HepG2 (cell line): ENCODE data around the gene NUP35. TPM values are rescaled to one million over a fixed set of nuclear protein-coding genes. Genes with fewer than 3 reads are reported as not detected.

Experiments
- ATAC-seq: fragments of 200-7000 bp; cut with Tn5 transposase; 3 replicates; pipeline ENCODE4 v1.9.1; 2020; ENCODE audit warnings: mild to moderate bottlenecking, moderate library complexity
- BruUV-seq: library from RNA; stranded (reverse); fragments of 400-500 nt; replicated peaks from 2 replicates; lab custom pipeline; 2021; lab: Mats Ljungman, UMichigan
- CTCF ChIA-PET: fragments of 300-600 bp; formaldehyde crosslinking; extraction: SDS; loops from one replicate; lab custom pipeline; 2021; ENCODE audit warnings: low total read pairs, inconsistent platforms, low intra/inter-chr PET ratio; lab: Yijun Ruan, JAX
- POLR2A ChIA-PET: fragments of 350-600 bp; sonication (Branson Sonifier 250); formaldehyde crosslinking; loops from one replicate; lab custom pipeline; 2020; ENCODE audit warnings: antibody characterized with exemption, inconsistent platforms; lab: Yijun Ruan, JAX
- DNase-seq: peaks from one replicate; pipeline ENCODE4 v3.0.0-alpha.2; 2015; ENCODE audit warnings: low spot score
- FAIRE-seq: peaks from 3 replicates; lab custom pipeline; 2011; peaks lifted over from hg19 to GRCh38; lab: Jason Lieb, UNC
- H2AFZ ChIP-seq: one replicate; pipeline ENCODE4 v1.6.1; 2011; ENCODE audit warnings: low read length, inconsistent platforms
- H3K27ac ChIP-seq: fragments of 300-600 bp; 3 replicates; pipeline ENCODE4 v1.8.0; 2011; ENCODE audit warnings: mixed run types, mild to moderate bottlenecking, mixed read lengths, low read length, inconsistent platforms; ENCODE audit not compliant: insufficient read depth; ENCODE audit errors: extremely low read length
- H3K27me3 ChIP-seq, 2 experiments: fragments of 200-600 bp in 1 of 2; 2 replicates in 1 of 2; 3 replicates in 1 of 2; pipeline versions ENCODE4 v1.6.0 to v1.8.0; 2011; ENCODE audit warnings: low read length in 2 of 2, mild to moderate bottlenecking in 2 of 2, moderate library complexity in 2 of 2, inconsistent platforms in 1 of 2; ENCODE audit not compliant: insufficient read depth in 2 of 2, control insufficient read depth in 1 of 2
- H3K36me3 ChIP-seq, 2 experiments: fragments of 200-600 bp in 1 of 2; replicated peaks in 1 of 2; 2 replicates in 1 of 2; 3 replicates in 1 of 2; pipeline versions ENCODE4 v1.5.1 to v1.8.0; 2011; ENCODE audit warnings: low read length in 2 of 2, inconsistent platforms in 1 of 2; ENCODE audit not compliant: insufficient read depth in 2 of 2, control insufficient read depth in 1 of 2
- H3K4me1 ChIP-seq: 2 replicates; pipeline ENCODE4 v1.5.1; 2012; ENCODE audit warnings: low read length, inconsistent platforms; ENCODE audit not compliant: insufficient read depth
- H3K4me2 ChIP-seq: 2 replicates; pipeline ENCODE4 v1.6.0; 2011; ENCODE audit warnings: low read depth, low read length, inconsistent platforms
- H3K4me3 ChIP-seq, 3 experiments: fragments of 200-600 bp in 1 of 3; sonication (generic), shearing (Covaris generic) in 1 of 3; replicated peaks in 1 of 3; 2 replicates each; pipeline ENCODE4 v1.5.1; 2011 to 2016; ENCODE audit warnings: low read length in 3 of 3, inconsistent platforms in 2 of 3, low read depth in 2 of 3, mild to moderate bottlenecking in 2 of 3, control low read depth in 1 of 3, mixed read lengths in 1 of 3; ENCODE audit not compliant: insufficient read depth in 1 of 3
- H3K79me2 ChIP-seq: one replicate; pipeline ENCODE4 v1.6.1; 2011; ENCODE audit warnings: low read length, inconsistent platforms; ENCODE audit not compliant: insufficient read depth
- H3K9ac ChIP-seq: 2 replicates; pipeline ENCODE4 v1.6.0; 2011; ENCODE audit warnings: mild to moderate bottlenecking, low read depth, low read length, inconsistent platforms; ENCODE audit not compliant: insufficient read depth
- H3K9me3 ChIP-seq: 2 replicates; pipeline ENCODE4 v1.5.1; 2012; ENCODE audit warnings: mild to moderate bottlenecking, low read length
- H4K20me1 ChIP-seq: 2 replicates; pipeline ENCODE4 v1.6.0; 2011; ENCODE audit warnings: inconsistent platforms, mild to moderate bottlenecking, low read length, moderate library complexity; ENCODE audit not compliant: insufficient read depth
- ARNT ChIP-seq: fragments of 450-650 bp; IDR thresholded peaks from 2 replicates; pipeline ENCODE4 v1.6.1; 2017
- HINFP ChIP-seq: sonication (generic); formaldehyde crosslinking; IDR thresholded peaks from 2 replicates; pipeline ENCODE4 v1.4.0; 2020; ENCODE audit warnings: low read depth, mild to moderate bottlenecking, missing genetic modification reagents
- HNRNPL ChIP-seq: fragments of 200-400 bp; formaldehyde crosslinking; IDR thresholded peaks from 2 replicates; pipeline ENCODE4 v1.6.1; 2017; ENCODE audit warnings: mild to moderate bottlenecking, low read depth, low read length
- MAFF ChIP-seq: IDR thresholded peaks from 2 replicates; pipeline ENCODE4 v1.6.1; 2011; ENCODE audit warnings: low read depth, low read length, improper control_type of control experiment
- MAFK ChIP-seq, 2 experiments: IDR thresholded peaks in 1 of 2; conservative IDR thresholded peaks in 1 of 2; 2 replicates each; pipeline ENCODE4 v1.6.1; 2011; ENCODE audit warnings: improper control_type of control experiment in 2 of 2, low read length in 2 of 2
- NKX3-1 ChIP-seq: sonication (generic); formaldehyde crosslinking; IDR thresholded peaks from 2 replicates; pipeline ENCODE4 v1.5.0; 2020; ENCODE audit warnings: missing genetic modification reagents
- NRL ChIP-seq: sonication (generic); formaldehyde crosslinking; IDR thresholded peaks from 2 replicates; pipeline ENCODE4 v1.5.0; 2020; ENCODE audit warnings: missing genetic modification reagents, mild to moderate bottlenecking, moderate library complexity, borderline replicate concordance
- POLR2A ChIP-seq, 2 experiments: IDR thresholded peaks; 2 replicates each; pipeline ENCODE4 v1.6.1; 2011; ENCODE audit warnings: low read depth in 2 of 2, low read length in 2 of 2, mild to moderate bottlenecking in 1 of 2, moderate library complexity in 1 of 2; ENCODE audit not compliant: insufficient read depth in 1 of 2
- SOX5 ChIP-seq: IDR thresholded peaks from 2 replicates; pipeline ENCODE4 v1.6.1; 2016; ENCODE audit warnings: borderline replicate concordance
- TRIM22 ChIP-seq: fragments of 450-650 bp; IDR thresholded peaks from 2 replicates; pipeline ENCODE4 v1.6.1; 2017
- TRIM24 ChIP-seq: sonication (generic); formaldehyde crosslinking; IDR thresholded peaks from 2 replicates; pipeline ENCODE4 v1.8.0; 2022; ENCODE audit warnings: mild to moderate bottlenecking, missing genetic modification reagents
- ZIK1 ChIP-seq: sonication (generic); formaldehyde crosslinking; IDR thresholded peaks from 2 replicates; pipeline ENCODE4 v1.5.0; 2020; ENCODE audit warnings: mild to moderate bottlenecking, low read depth, missing genetic modification reagents, borderline replicate concordance
- ZNF253 ChIP-seq: sonication (generic); formaldehyde crosslinking; IDR thresholded peaks from 2 replicates; pipeline ENCODE4 v1.8.0; 2022; ENCODE audit warnings: mild to moderate bottlenecking, missing genetic modification reagents, borderline replicate concordance
- ZNF33B ChIP-seq: sonication (generic); formaldehyde crosslinking; IDR thresholded peaks from 2 replicates; pipeline ENCODE4 v1.5.1; 2020; ENCODE audit warnings: mild to moderate bottlenecking, missing genetic modification reagents
- ZSCAN9 ChIP-seq: IDR thresholded peaks from 2 replicates; pipeline ENCODE4 v1.6.1; 2016; ENCODE audit warnings: borderline replicate concordance
- WGBS: methylation state at CpG from one replicate; pipeline ENCODE4 v1.1.6; 2017; ENCODE audit warnings: low lambda C conversion rate; 5-methylcytosine and 5-hydroxymethylcytosine counted together
- in situ Hi-C: cut with HindIII; loops from 2 replicates; pipeline ENCODE4 v1.10.0; 2017; ENCODE audit warnings: low pct_unique_long_range_greater_than_20kb; ENCODE audit not compliant: extremely low pct_ligation_motif_present
- intact Hi-C: fragments of 100-400 bp; cut with micrococcal nuclease; formaldehyde crosslinking; loops from one replicate; pipeline ENCODE4 v1.10.0; 2022; ENCODE audit not compliant: unreplicated experiment
- polyA plus RNA-seq, 8 experiments: library from polyadenylated mRNA; depleted of rRNA in 3 of 8; stranded (reverse) in 7 of 8; unstranded in 1 of 8; fragments of >200 nt; fragmentation: Illumina TruSeq in 4 of 8; extraction: Trizol in 4 of 8; gene quantifications; 2 replicates each; pipeline versions ENCODE4 v1.2.1 to v1.2.3, GENCODE V29; 2011 to 2016; ENCODE audit warnings: low read depth in 4 of 8, missing spikeins in 1 of 8, mixed read lengths in 1 of 8; ENCODE audit not compliant: insufficient read depth in 1 of 8
- total RNA-seq, 5 experiments: library from RNA; depleted of rRNA; stranded (reverse); fragments of >200 nt; fragmentation: Illumina TruSeq; extraction: Trizol; gene quantifications; 2 replicates each; pipeline ENCODE4 v1.2.3, GENCODE V29; 2016; ENCODE audit warnings: low read depth in 1 of 5
- TF ChIP-seq, protein P1 (sequence below): sonication (generic); formaldehyde crosslinking; IDR thresholded peaks from 2 replicates; pipeline ENCODE4 v1.8.0; 2022; ENCODE audit warnings: mild to moderate bottlenecking, missing genetic modification reagents; ENCODE audit not compliant: insufficient replicate concordance
- TF ChIP-seq, protein P2 (sequence below): sonication (generic); formaldehyde crosslinking; IDR thresholded peaks from 2 replicates; pipeline ENCODE4 v1.4.0; 2020; ENCODE audit warnings: missing genetic modification reagents, borderline replicate concordance

Gene NUP35
- total and polyA plus RNA-seq, 2 of the 13 experiments (the other 11 are each of a cell fraction or from before 2014, with no cell fraction given) = 16.9 to 53.6 TPM

GRCh38 chr2:183163821-183164649, 39.8 kb downstream of the NUP35 start:
- Histone ChIP-seq H3K9ac (no peak overlapping the region), H3K27me3 (no peaks in the 10 kb centered on the region), H3K4me2 (no peak overlapping the region), H3K4me1 (no peaks in the 10 kb centered on the region), H3K9me3 (no peaks in the 10 kb centered on the region), H3K4me3 (no peak overlapping the region), H3K79me2 (no peaks in the 10 kb centered on the region), H3K27ac (no peak overlapping the region), H4K20me1 (no peaks in the 10 kb centered on the region), H2AFZ (no peak overlapping the region), H3K36me3 (peaks cover 9 to 47% of the 10 kb centered on the region in 2 experiments; a peak in 4 of 5 replicates)
- FAIRE-seq (no peak), DNase-seq (no peak), ATAC-seq (peak; percentile 43; the same call in 2 of the 3 replicates)
- BruUV-seq = no TSS peak
- 0 out of 2 replicates have a peak, but pooled peaks have one; percentile 14 for TF ChIP-seq MAFF
- TF ChIP-seq HNRNPL = no peak
- no peak for TF ChIP-seq ARNT
- TF ChIP-seq ZNF33B (CRISPR knock-in tag) = no peak
- no peak for TF ChIP-seq SOX5
- TF ChIP-seq TRIM22 = no peak
- no peak for TF ChIP-seq NRL (CRISPR knock-in tag)
- TF ChIP-seq, protein P1, sequence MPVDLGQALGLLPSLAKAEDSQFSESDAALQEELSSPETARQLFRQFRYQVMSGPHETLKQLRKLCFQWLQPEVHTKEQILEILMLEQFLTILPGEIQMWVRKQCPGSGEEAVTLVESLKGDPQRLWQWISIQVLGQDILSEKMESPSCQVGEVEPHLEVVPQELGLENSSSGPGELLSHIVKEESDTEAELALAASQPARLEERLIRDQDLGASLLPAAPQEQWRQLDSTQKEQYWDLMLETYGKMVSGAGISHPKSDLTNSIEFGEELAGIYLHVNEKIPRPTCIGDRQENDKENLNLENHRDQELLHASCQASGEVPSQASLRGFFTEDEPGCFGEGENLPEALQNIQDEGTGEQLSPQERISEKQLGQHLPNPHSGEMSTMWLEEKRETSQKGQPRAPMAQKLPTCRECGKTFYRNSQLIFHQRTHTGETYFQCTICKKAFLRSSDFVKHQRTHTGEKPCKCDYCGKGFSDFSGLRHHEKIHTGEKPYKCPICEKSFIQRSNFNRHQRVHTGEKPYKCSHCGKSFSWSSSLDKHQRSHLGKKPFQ (CRISPR knock-in tag) = no peak
- peak; percentile 13 to 59; a peak in 2 of 4 replicates for TF ChIP-seq MAFK (conservative IDR thresholded peaks at IDR 0.05 in 1 of 2, IDR thresholded peaks at IDR 0.05 in 1 of 2; ENCODE audit: low read length in 2 of 2)
- no peak for TF ChIP-seq ZNF253 (CRISPR knock-in tag)
- TF ChIP-seq ZSCAN9 (CRISPR knock-in tag) = no peak
- no peak for TF ChIP-seq TRIM24 (CRISPR knock-in tag)
- TF ChIP-seq, protein P2, sequence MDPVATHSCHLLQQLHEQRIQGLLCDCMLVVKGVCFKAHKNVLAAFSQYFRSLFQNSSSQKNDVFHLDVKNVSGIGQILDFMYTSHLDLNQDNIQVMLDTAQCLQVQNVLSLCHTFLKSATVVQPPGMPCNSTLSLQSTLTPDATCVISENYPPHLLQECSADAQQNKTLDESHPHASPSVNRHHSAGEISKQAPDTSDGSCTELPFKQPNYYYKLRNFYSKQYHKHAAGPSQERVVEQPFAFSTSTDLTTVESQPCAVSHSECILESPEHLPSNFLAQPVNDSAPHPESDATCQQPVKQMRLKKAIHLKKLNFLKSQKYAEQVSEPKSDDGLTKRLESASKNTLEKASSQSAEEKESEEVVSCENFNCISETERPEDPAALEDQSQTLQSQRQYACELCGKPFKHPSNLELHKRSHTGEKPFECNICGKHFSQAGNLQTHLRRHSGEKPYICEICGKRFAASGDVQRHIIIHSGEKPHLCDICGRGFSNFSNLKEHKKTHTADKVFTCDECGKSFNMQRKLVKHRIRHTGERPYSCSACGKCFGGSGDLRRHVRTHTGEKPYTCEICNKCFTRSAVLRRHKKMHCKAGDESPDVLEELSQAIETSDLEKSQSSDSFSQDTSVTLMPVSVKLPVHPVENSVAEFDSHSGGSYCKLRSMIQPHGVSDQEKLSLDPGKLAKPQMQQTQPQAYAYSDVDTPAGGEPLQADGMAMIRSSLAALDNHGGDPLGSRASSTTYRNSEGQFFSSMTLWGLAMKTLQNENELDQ (CRISPR knock-in tag) = no peak
- TF ChIP-seq NKX3-1 (CRISPR knock-in tag) = no peak
- no peak for TF ChIP-seq HINFP (CRISPR knock-in tag)
- no peak for TF ChIP-seq ZIK1
- TF ChIP-seq POLR2A (IDR thresholded peaks at IDR 0.05; ENCODE audit: insufficient read depth in 1 of 2, low read depth in 2 of 2, low read length in 2 of 2) = no peak
- intact Hi-C loops (no loop called here), in situ Hi-C loops (no loop called here)
- ChIA-PET POLR2A (interaction anchor here (0.7 kb wide), 1 partner anchor 21 kb away, joined by 3 read pairs; no protein-coding TSS in a partner anchor), CTCF (no interaction called here)
- WGBS = 84% methylated on average over 6 of the region's 6 CpGs
